HUES6 (cell line): Measurements from ENCODE around the gene CENPM.
A peak's percentile ranks its signal among the peaks of the same experiment; 100 is the strongest.

Experiments
- H3K27ac ChIP-seq: 2 replicates; pipeline ENCODE4 v1.7.0; 2013; ENCODE audit warnings: low read depth, mild to moderate bottlenecking, low read length, inconsistent platforms
- H3K27me3 ChIP-seq: 2 replicates; pipeline ENCODE4 v1.6.1; 2013; ENCODE audit warnings: low read length; ENCODE audit not compliant: control insufficient read depth, insufficient read depth
- H3K36me3 ChIP-seq: 2 replicates; pipeline ENCODE4 v1.6.1; 2013; ENCODE audit warnings: low read length; ENCODE audit not compliant: control insufficient read depth, insufficient read depth
- H3K4me1 ChIP-seq: 2 replicates; pipeline ENCODE4 v1.6.1; 2013; ENCODE audit warnings: low read length; ENCODE audit not compliant: control insufficient read depth, insufficient read depth
- H3K4me3 ChIP-seq: 2 replicates; pipeline ENCODE4 v1.5.1; 2013; ENCODE audit warnings: low read depth, low read length
- H3K9ac ChIP-seq: one replicate; pipeline ENCODE4 v1.6.1; 2013; ENCODE audit warnings: mild to moderate bottlenecking, low read length
- H3K9me3 ChIP-seq: 2 replicates; pipeline ENCODE4 v1.6.1; 2013; ENCODE audit warnings: low read depth, low read length; ENCODE audit not compliant: control insufficient read depth, insufficient read depth

CENPM gene

DNA sequence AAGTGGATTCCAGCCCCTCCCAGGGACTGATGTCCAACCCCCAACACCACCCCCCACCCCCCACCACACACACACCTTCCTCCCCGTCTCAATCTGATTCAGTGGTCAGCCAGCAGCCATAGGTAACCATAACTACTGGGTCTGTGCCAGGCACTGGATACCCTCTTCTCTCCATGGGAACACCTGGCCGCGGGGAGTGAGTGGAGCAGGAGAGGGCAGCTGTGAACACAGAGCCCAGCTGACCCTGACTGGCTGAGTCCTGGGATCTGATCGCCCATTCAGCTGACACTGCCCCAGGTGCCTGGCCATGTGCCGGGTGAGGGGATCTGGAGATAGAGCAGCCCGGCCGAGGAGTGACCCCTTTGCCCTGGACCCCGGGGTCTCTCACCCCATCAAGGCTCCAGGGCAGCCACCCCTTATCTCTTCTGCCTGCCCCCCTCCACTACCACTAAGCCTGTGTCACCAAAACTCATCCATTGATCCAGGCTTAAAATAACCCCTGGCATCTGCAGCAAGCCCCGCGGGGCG, 29.5 kb downstream of the CENPM start:
- no peaks in the 10 kb centered on the region for H3K9me3 ChIP-seq
- H3K9ac ChIP-seq, result no peak overlapping the region
- no peak overlapping the region for H3K4me3 ChIP-seq
- peaks cover 83% of the 10 kb centered on the region for H3K27me3 ChIP-seq
- H3K27ac ChIP-seq, result no peak overlapping the region
- peaks cover 32% of the 10 kb centered on the region for H3K4me1 ChIP-seq
- no peaks in the 10 kb centered on the region for H3K36me3 ChIP-seq

DNA sequence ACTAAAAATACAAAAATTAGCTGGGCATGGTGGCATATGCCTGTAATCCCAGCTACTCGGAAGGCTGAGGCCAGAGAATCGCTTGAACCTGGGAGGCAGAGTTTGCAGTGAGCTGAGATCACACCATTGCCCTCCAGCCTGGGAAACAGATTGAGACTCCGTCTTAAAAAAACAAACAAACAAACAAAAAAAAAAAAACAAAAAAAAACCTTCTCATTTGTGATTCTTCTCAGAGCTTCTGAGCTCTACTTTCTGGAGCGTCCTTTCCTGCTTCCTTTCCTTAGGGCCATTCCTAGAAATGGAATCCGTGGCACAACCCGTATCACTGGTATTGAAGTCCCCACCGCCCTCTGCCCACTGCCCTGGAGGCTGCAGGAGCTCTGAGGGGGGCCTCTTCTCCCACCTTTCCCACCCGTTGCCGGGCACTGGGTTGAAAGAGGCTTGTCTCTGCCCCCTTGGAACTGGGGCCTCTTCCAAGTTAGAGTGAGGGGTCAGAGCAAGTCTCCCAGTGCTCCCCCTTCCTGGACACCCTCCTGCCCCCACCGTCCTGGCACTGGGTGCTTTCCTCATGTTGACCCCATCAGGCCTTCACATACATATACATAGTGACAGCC, 30.1 kb downstream of the CENPM start:
- H3K36me3 ChIP-seq, result no peaks in the 10 kb centered on the region
- H3K9ac ChIP-seq, result no peak overlapping the region
- H3K4me3 ChIP-seq, result no peak overlapping the region
- H3K27me3 ChIP-seq, result peaks cover 86% of the 10 kb centered on the region
- peaks cover 32% of the 10 kb centered on the region for H3K4me1 ChIP-seq
- no peaks in the 10 kb centered on the region for H3K9me3 ChIP-seq
- H3K27ac ChIP-seq, result no peak overlapping the region

DNA sequence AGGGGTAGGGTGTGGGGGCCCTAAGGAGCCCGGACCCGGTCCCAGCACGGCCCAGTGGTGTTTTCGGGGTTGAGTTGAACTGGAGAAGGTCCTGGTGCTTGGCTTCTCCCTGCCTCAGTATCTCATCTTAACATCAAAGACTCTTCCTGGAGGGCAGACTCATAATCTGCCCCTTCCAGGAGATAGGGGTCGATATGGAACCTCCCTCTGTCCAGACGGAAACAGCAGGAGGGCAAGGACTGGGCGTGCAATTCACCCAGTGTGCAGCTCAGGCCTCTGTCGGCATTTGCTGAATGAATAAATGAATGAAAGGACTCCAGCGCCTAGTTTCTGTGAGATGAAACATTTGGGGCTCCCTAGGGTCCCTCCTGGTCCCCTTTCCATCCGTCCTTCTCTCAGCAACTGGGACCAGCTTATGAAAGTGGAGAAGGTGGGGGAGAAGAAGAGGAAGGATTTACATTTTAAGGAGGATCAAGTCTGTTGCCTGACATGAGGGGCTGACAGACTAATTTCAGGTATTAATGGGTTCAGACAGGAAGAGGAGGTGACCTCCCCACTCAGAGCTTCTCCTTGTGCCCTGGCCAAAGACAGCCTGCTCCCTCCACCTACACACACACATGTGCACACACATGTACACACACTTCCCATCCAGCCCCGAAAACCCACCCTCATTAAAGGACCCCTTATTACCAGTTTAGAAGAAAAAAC, 31.0 kb downstream of the CENPM start:
- Histone ChIP-seq H3K4me1 (peaks cover 32% of the 10 kb centered on the region), H3K9me3 (no peaks in the 10 kb centered on the region), H3K9ac (no peak overlapping the region), H3K4me3 (peak overlapping the region; percentile 72), H3K27me3 (peaks cover 95% of the 10 kb centered on the region), H3K27ac (no peak overlapping the region), H3K36me3 (no peaks in the 10 kb centered on the region)

DNA sequence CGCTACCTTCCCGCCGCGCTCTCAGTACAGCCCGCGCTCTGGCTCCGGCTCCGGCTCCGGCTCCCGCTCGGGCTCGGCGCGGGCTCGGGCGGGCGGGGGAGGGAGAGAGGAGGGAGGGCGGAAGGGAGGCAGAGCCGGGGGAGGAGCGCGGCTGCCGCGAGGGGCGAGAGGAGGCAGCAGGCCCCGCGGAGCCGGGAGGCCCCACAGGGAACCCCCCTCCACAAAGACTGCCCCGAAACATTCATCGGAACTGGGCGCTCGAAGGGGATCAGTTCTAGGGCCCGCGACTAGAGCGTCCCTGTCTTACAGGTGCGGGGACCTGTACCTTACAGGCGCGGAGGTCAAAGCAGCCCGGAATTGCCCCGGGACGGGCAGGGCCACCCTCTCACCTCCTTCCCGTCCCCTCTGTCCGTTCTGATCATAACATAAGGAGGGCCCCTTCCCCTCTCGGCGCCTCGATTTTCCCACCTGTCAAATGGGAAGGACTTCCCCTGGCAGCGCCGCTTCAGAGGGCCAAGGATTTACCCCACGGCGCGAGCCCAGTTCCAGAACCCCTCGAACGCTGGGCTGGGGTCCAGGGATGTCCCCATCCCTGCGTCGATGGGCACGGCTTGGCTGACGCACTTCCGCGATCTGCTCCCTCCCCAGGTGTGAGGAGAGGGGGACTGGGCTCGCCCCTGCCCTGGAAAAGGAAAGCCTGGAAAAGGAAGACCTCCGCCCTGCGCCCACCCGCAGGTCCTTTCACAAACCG, 31.7 kb downstream of the CENPM start, which contains the start of gene SHISA8:
Gene SHISA8 (minus strand): TSS at position 40 of the 751 bp plus-strand sequence. CDS start 407 bp downstream, outside the sequence.
- Histone ChIP-seq H3K27me3 (peaks cover 97% of the 10 kb centered on the region), H3K27ac (no peak within 1 kb of the TSS), H3K36me3 (no peaks in the 10 kb centered on the region), H3K9ac (peak within 1 kb of the TSS; percentile 34), H3K9me3 (no peaks in the 10 kb centered on the region), H3K4me3 (peak within 1 kb of the TSS; percentile 72), H3K4me1 (peaks cover 33% of the 10 kb centered on the region)

DNA sequence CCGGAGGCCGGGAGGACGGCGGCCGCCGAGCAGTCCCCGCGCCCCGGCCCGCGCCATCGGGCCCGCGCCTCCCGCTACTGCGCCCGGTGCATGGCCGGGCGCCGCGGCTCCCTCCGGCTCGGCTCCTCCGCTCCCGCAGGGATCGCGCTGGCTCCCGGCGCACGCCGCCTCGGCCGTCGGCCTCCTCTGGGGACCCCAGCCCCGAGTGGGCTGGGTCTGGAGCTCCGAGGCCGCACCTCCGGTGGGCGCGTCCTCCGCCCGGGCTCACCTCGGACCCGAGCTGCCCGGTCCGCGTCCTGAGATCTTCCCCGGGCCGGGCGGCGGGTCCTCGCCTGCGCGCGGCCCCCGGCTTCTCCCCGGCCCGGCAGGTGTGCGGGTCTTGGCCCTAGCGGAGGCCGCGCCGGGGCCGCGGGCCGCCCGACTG, 32.3 kb downstream of the CENPM start:
- H3K9ac ChIP-seq, result no peak overlapping the region
- H3K9me3 ChIP-seq, result no peaks in the 10 kb centered on the region
- peaks cover 32% of the 10 kb centered on the region; the same call in 1 of the 2 replicates for H3K4me1 ChIP-seq
- H3K27me3 ChIP-seq, result peaks cover 100% of the 10 kb centered on the region
- no peaks in the 10 kb centered on the region for H3K36me3 ChIP-seq
- peak overlapping the region; percentile 56 for H3K4me3 ChIP-seq
- no peak overlapping the region for H3K27ac ChIP-seq

DNA sequence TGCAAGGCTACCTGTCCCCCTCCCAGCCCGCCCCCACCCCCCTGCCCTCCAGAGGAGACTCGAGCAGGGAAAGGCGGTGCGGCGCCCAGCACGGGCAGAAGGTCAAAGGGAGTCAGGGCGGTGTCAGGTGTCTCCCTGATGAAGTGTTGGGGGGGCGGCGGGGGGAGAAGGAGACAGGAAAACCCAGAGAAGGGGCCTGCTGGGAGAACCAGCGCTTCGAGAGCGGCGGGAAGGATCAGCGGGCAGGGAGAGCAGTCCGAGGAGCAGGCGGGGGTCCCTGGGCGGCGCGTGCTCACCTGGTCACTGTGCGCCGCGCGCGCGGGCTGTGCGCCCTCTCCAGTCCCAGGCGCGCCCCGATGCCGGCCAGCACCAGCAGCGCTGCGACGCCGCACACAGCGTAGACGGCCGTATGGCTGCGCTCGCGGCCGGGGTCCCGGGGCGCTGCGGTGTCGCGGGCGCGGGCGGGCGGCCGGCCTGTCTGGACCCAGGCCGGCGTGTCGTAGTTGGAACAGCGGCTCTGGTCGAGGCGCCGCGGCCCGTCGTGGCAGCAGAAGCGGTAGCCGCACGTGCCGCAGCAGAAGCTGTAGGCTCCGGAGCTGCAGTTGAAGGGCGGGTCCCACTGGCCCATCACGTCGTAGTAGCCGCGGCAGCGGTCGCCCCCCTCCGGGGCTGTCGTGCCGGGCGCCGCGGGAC, 33.0 kb downstream of the CENPM start:
- peak overlapping the region; percentile 41 for H3K4me3 ChIP-seq
- no peaks in the 10 kb centered on the region for H3K9me3 ChIP-seq
- H3K9ac ChIP-seq, result no peak overlapping the region
- peaks cover 30% of the 10 kb centered on the region; the same call in 1 of the 2 replicates for H3K4me1 ChIP-seq
- no peak overlapping the region for H3K27ac ChIP-seq
- H3K36me3 ChIP-seq, result no peaks in the 10 kb centered on the region
- peaks cover 100% of the 10 kb centered on the region for H3K27me3 ChIP-seq

DNA sequence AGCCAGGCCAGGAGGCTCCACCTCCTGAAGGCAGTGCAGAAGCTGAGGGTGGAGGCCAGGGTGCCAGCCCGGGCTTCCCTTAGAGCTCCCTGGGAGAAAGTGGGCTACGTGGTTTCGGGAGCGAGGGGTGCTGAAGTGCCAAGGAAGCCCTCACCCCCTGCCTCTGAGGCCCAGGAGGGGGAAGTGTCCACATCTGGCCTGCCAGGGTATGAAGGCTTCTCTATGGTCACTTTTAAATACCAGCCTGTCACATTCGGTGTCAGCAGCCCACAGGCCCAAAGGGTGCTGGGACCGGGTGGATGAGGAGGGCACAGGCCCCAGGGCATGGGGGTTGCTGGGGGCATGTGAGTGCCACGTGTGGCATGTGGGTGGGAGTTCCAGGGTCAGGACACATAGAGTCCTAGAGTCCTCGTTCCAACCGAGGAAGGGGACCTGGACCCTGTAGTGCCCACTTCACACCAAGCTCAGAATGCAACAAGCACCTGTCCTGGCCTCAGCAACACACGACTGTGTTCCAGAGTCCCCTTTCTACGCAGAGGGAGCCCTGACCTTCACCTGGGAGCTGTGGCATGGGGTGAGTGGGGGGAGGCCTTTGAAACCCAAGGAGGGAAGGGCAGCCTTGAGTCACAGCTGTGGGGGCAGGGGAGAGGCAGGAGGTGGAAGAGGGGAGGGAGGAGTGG, 33.8 kb downstream of the CENPM start:
- Histone ChIP-seq H3K27ac (no peak overlapping the region), H3K27me3 (peaks cover 99% of the 10 kb centered on the region), H3K4me1 (peaks cover 36% of the 10 kb centered on the region; the same call in 1 of the 2 replicates), H3K4me3 (no peak overlapping the region; the same call in 1 of the 2 replicates), H3K9ac (no peak overlapping the region), H3K9me3 (no peaks in the 10 kb centered on the region), H3K36me3 (no peaks in the 10 kb centered on the region; the same call in 1 of the 2 replicates)

DNA sequence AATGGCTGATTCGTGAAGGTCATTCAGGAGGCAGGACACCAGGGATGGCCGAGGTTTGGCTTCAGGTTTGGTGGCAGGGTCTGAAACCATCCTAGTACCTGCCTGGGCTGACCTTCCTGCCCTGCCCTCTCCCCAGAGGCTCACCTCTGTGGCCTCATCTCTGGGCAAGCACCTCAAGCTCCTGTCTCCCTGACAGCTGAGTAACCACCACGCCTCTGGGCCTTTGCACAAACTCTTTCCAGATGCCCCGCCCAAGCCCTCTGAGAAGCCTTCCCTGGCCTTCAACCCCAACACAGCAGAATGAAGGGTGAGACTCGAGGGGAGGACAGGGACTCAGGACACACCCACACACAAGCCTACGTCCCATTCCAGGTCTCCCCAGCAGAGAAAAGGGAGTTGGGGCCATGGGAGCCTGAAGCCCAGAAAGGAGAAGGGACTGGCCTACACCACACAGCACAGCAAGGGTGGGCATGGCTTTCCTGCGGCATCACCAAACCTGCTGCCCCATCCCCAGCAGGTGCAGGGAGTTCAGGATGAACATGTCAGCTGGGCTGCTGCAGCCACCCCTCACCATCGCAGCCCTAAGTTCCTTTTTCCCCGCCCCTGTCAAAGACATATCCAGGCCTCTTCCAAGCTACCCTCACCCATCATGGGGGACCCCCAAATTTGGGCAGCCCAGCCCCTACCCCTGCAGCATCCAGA, 34.5 kb downstream of the CENPM start:
- H3K4me1 ChIP-seq, result peaks cover 39% of the 10 kb centered on the region; the same call in 1 of the 2 replicates
- H3K9me3 ChIP-seq, result no peaks in the 10 kb centered on the region
- no peak overlapping the region for H3K4me3 ChIP-seq
- H3K27me3 ChIP-seq, result peaks cover 98% of the 10 kb centered on the region
- no peak overlapping the region for H3K27ac ChIP-seq
- no peak overlapping the region for H3K9ac ChIP-seq
- peaks cover 7% of the 10 kb centered on the region for H3K36me3 ChIP-seq

DNA sequence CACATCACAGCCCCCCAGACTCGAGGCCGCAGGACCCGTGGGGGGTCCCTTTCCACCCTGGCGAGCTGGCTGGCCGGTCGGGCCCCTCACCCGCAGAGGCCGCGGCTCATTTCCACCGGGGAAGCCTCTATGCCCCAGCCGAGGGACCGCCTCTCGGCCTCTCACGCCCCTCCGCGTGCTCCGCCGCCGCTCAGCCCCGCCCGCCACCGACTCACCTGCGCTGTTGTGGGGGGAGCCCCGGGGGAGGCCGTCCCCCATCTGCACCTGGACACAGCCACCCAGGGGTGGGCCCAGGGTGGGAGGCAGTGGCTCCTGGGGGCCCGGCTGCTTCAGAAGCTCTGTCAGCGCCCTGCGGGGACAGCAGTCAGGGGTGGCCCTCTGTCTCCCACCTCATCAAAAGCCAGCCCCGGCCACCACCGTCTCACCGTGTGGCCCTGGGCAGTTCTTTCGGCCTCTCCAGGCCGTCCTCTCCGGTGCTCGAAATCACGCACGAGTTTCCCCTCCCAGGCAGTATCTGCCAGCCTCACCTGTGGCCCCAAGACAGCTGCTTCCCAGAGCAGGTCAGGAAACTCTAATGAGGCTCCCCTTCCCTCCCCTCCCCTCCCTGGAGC, 35.8 kb downstream of the CENPM start:
- Histone ChIP-seq H3K9me3 (no peaks in the 10 kb centered on the region), H3K27me3 (peaks cover 85% of the 10 kb centered on the region), H3K4me3 (no peak overlapping the region), H3K9ac (no peak overlapping the region), H3K27ac (no peak overlapping the region), H3K4me1 (peaks cover 33% of the 10 kb centered on the region; the same call in 1 of the 2 replicates), H3K36me3 (peaks cover 19% of the 10 kb centered on the region)
